ENCODE results near the gene HLA-DMA. TPM values are rescaled to one million over a fixed set of nuclear protein-coding genes. Genes with fewer than 3 reads are reported as not detected.

The HLA-DMA gene
- total RNA-seq = 10 to 100 TPM; 27.6 to 81.7 (median 55.7) TPM

- DNase-seq (ENCODE audit: low spot score) (peak; percentile 44), ATAC-seq (ENCODE audit: low FRiP score) (peak; percentile 98)
- TF ChIP-seq CTCF (IDR thresholded peaks at IDR 0.05) = peak in 1 of 3 donors; percentile 26
Measured at GRCh38 chr6:32952817-32953739, at the start of gene HLA-DMA. Gene HLA-DMA, minus strand, starts transcription at chr6:32953097. Its CDS starts 61 bp downstream, at chr6:32953036.

- ATAC-seq (ENCODE audit: low FRiP score) = no peak
- DNase-seq (ENCODE audit: low spot score) = no peak
- TF ChIP-seq CTCF (IDR thresholded peaks at IDR 0.05) = no peak
Measured at GRCh38 chr6:33001685-33002084, 48.8 kb upstream of the HLA-DMA start.

- no peak for TF ChIP-seq CTCF (IDR thresholded peaks at IDR 0.05)
- DNase-seq (ENCODE audit: low spot score) (no peak), ATAC-seq (ENCODE audit: low FRiP score) (no peak)
Measured at GRCh38 chr6:33000055-33000454, 47.2 kb upstream of the HLA-DMA start.

- no peak for ATAC-seq (ENCODE audit: low FRiP score)
- no peak for DNase-seq (ENCODE audit: low spot score)
- no peak for TF ChIP-seq CTCF (IDR thresholded peaks at IDR 0.05)
Measured at GRCh38 chr6:32995448-32995847, 42.6 kb upstream of the HLA-DMA start.

- no peak for TF ChIP-seq CTCF (IDR thresholded peaks at IDR 0.05)
- DNase-seq (ENCODE audit: low spot score) = no peak
- no peak for ATAC-seq (ENCODE audit: low FRiP score)
Measured at GRCh38 chr6:32993363-32993973, 40.6 kb upstream of the HLA-DMA start.

GRCh38 chr6:32991972-32992371, 39.1 kb upstream of the HLA-DMA start:
- no peak for TF ChIP-seq CTCF (IDR thresholded peaks at IDR 0.05)
- DNase-seq (ENCODE audit: low spot score) (no peak), ATAC-seq (ENCODE audit: low FRiP score) (no peak)
